Measurements from ENCODE around the gene PSTPIP1. TPM values are rescaled to one million over a fixed set of nuclear protein-coding genes. Genes with fewer than 3 reads are reported as not detected.

Gene PSTPIP1
- total RNA-seq, 1 experiment from 2014 or later, result not detected

DNA sequence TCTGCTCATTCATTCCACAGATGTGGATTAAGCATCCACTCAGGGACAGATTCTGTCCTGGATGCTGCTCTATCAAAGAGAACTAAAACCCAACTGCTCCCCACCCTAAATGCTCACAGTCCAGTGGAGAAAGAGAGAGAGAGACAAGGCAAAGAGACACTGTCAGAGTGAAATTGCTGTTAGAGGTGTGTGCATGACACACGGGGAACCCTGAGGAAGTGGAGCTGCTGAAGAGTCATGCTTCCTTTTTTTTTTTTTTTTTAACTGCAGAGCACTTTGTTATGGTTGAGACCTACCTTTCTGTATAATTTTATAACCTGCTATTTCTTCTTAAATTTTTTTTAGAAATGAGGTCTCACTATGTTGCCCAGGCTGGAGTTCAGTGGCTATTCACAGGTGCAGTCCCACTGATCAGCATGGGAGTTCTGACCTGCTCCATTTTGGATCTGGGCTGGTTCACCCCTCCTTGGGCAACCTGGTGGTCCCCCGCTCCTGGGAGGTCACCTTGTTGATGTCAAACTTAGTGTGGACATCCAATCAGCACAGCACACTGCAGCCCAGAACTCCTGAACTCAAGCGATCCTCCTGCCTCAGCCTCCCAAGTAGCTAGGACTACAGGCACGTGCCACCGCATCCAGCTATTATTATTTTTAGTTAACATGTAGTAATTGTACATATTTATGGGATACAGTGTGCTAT is 18.2 kb upstream of the PSTPIP1 start:
- TF ChIP-seq EZH2 (IDR thresholded peaks at IDR 0.05; ENCODE audit: low read length, unreplicated experiment) (no peak), EZH2phosphoT487 (IDR thresholded peaks at IDR 0.05; ENCODE audit: borderline replicate concordance, low read length) (no peak)
- TF ChIP-seq, protein P1, sequence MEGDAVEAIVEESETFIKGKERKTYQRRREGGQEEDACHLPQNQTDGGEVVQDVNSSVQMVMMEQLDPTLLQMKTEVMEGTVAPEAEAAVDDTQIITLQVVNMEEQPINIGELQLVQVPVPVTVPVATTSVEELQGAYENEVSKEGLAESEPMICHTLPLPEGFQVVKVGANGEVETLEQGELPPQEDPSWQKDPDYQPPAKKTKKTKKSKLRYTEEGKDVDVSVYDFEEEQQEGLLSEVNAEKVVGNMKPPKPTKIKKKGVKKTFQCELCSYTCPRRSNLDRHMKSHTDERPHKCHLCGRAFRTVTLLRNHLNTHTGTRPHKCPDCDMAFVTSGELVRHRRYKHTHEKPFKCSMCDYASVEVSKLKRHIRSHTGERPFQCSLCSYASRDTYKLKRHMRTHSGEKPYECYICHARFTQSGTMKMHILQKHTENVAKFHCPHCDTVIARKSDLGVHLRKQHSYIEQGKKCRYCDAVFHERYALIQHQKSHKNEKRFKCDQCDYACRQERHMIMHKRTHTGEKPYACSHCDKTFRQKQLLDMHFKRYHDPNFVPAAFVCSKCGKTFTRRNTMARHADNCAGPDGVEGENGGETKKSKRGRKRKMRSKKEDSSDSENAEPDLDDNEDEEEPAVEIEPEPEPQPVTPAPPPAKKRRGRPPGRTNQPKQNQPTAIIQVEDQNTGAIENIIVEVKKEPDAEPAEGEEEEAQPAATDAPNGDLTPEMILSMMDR (conservative IDR thresholded peaks at IDR 0.05; ENCODE audit: low read depth, low read length), result no peak
- Histone ChIP-seq H3K4me2 (ENCODE audit: low read length) (no peak overlapping the region), H3F3A (ENCODE audit: low read length, unreplicated experiment) (no peaks in the 10 kb centered on the region), H3K27me3 (ENCODE audit: low read length) (peaks cover 8% of the 10 kb centered on the region), H3K9ac (ENCODE audit: low read length) (no peak overlapping the region), H3K27ac (ENCODE audit: low read length) (no peak overlapping the region), H3K4me1 (ENCODE audit: insufficient read depth, low read length) (no peaks in the 10 kb centered on the region), H3K9me3 (ENCODE audit: low read length) (no peaks in the 10 kb centered on the region), H3K79me2 (ENCODE audit: low read length) (no peaks in the 10 kb centered on the region), H2AFZ (ENCODE audit: low read length) (no peak overlapping the region), H3K4me3 (ENCODE audit: low read length) (no peak overlapping the region), H4K20me1 (ENCODE audit: low read length) (no peaks in the 10 kb centered on the region), H3K36me3 (ENCODE audit: low read depth, low read length) (no peaks in the 10 kb centered on the region), H3K9me2 (replicated peaks; ENCODE audit: low read length) (no peaks in the 10 kb centered on the region)
- ChIA-PET POLR2A (ENCODE audit: unreplicated experiment) (no interaction called here), CTCF (no interaction called here)
- BruUV-seq (replicated peaks), result no TSS peak
- ATAC-seq (no peak), DNase-seq (no peak)
- intact Hi-C loops (cut with micrococcal nuclease), result no loop called here

DNA sequence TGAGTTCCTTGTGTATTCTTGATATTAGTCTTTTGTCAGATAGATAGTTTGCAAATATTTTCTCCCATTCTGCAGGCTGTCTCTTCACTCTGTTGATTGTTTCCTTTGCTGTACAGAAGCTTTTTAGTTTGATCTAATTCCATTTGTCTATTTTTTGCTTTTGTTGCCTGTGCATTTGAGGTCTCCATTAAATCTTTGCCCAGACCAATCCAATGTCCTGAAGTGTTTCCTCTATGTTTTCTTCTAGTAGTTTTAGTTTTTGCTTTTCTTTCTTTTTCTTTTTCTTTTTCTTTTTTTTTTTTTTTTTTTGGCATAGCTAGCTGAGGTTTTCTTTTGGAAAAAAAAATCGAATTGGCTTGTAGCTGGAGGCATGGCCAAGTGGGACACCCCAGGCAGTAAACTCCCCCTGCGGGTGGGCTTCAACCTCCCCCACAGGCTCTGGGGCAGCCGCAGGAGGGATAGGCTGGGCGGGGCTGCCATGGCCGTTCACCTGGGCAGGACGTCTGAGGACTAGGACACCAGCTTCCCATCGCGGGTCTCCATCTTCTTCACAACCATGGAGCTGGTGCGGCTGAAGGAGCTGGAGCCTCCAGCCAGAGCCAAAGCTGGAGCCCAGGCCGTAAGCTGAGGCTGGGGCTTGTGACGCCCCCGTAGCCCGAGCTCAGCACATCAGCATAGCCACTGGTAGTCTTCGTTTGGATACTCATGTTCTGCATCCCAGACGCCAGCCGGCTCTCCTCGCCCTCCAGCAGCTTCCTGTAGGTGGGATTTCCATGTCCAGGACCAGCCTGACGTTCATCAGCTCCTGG is 16.2 kb upstream of the PSTPIP1 start:
- TF ChIP-seq EZH2phosphoT487 (IDR thresholded peaks at IDR 0.05; ENCODE audit: borderline replicate concordance, low read length) (no peak), EZH2 (IDR thresholded peaks at IDR 0.05; ENCODE audit: low read length, unreplicated experiment) (no peak)
- TF ChIP-seq, protein P1 (conservative IDR thresholded peaks at IDR 0.05; ENCODE audit: low read depth, low read length), result no peak
- ChIA-PET CTCF (no interaction called here), POLR2A (ENCODE audit: unreplicated experiment) (no interaction called here)
- Histone ChIP-seq H2AFZ (ENCODE audit: low read length) (no peak overlapping the region), H3K4me1 (ENCODE audit: insufficient read depth, low read length) (no peaks in the 10 kb centered on the region), H3K36me3 (ENCODE audit: low read depth, low read length) (no peaks in the 10 kb centered on the region), H3F3A (ENCODE audit: low read length, unreplicated experiment) (no peaks in the 10 kb centered on the region), H4K20me1 (ENCODE audit: low read length) (no peaks in the 10 kb centered on the region), H3K4me3 (ENCODE audit: low read length) (no peak overlapping the region), H3K79me2 (ENCODE audit: low read length) (no peaks in the 10 kb centered on the region), H3K9ac (ENCODE audit: low read length) (no peak overlapping the region), H3K9me2 (replicated peaks; ENCODE audit: low read length) (no peaks in the 10 kb centered on the region), H3K27me3 (ENCODE audit: low read length) (peaks cover 8% of the 10 kb centered on the region), H3K27ac (ENCODE audit: low read length) (no peak overlapping the region), H3K9me3 (ENCODE audit: low read length) (no peaks in the 10 kb centered on the region), H3K4me2 (ENCODE audit: low read length) (no peak overlapping the region)
- no TSS peak for BruUV-seq (replicated peaks)
- DNase-seq (no peak), ATAC-seq (no peak)
- intact Hi-C loops (cut with micrococcal nuclease), result no loop called here
